ENCODE results near the gene SAPCD2. TPM values are rescaled to one million over a fixed set of nuclear protein-coding genes. Genes with fewer than 3 reads are reported as not detected.
A peak's percentile ranks its signal among the peaks of the same experiment; 100 is the strongest.

SAPCD2 gene
- total RNA-seq, 1 donor from 2014 or later: 2.7 TPM

- no peak for DNase-seq (ENCODE audit: extremely low spot score in 2 of 2)
- H3K9me3 ChIP-seq: no peaks in the 10 kb centered on the region
- intact Hi-C loops (cut with DNase I): no loop called here
- no peaks in the 10 kb centered on the region for H3K27me3 ChIP-seq
- peaks cover 47% of the 10 kb centered on the region for H3K4me1 ChIP-seq
- no peak overlapping the region for H3K27ac ChIP-seq
- no peaks in the 10 kb centered on the region for H3K36me3 ChIP-seq
- TF ChIP-seq POLR2AphosphoS5 (IDR thresholded peaks at IDR 0.05; ENCODE audit: insufficient read depth in 1 of 2, low read depth in 1 of 2) (no peak), CTCF (IDR thresholded peaks at IDR 0.05) (no peak), POLR2A (IDR thresholded peaks at IDR 0.05) (no peak)
- H3K4me3 ChIP-seq: no peak overlapping the region
These were observed 39.5 kb downstream of the SAPCD2 start for GRCh38 chr9:137030538-137031527.

DNA sequence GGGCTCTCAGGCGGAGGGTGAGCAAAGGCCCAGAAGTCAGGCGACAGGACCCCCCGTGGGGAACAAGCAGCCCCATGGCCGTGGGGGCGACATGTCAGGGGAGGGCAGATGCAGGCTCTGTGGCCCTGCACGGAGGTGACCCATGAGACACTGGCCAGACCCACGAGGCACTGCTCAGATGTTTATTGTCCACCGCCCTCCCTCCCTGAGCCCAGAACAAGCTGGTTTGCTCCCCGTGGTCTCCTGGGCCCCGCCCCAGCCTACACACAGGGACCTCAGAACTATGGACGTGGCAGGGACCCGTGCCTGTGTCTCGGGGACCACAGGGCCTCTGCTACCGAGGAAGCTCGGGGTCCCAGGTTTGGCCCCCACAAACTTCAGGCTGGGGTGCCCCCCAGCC is 40.4 kb downstream of the SAPCD2 start:
- TF ChIP-seq POLR2A (IDR thresholded peaks at IDR 0.05) (no peak), CTCF (IDR thresholded peaks at IDR 0.05) (no peak), POLR2AphosphoS5 (IDR thresholded peaks at IDR 0.05; ENCODE audit: insufficient read depth in 1 of 2, low read depth in 1 of 2) (no peak)
- intact Hi-C loops (cut with DNase I): no loop called here
- Histone ChIP-seq H3K27ac (no peak overlapping the region), H3K4me1 (peaks cover 47% of the 10 kb centered on the region), H3K36me3 (no peaks in the 10 kb centered on the region), H3K4me3 (no peak overlapping the region), H3K9me3 (no peaks in the 10 kb centered on the region), H3K27me3 (no peaks in the 10 kb centered on the region)
- DNase-seq (ENCODE audit: extremely low spot score in 2 of 2): no peak

DNA sequence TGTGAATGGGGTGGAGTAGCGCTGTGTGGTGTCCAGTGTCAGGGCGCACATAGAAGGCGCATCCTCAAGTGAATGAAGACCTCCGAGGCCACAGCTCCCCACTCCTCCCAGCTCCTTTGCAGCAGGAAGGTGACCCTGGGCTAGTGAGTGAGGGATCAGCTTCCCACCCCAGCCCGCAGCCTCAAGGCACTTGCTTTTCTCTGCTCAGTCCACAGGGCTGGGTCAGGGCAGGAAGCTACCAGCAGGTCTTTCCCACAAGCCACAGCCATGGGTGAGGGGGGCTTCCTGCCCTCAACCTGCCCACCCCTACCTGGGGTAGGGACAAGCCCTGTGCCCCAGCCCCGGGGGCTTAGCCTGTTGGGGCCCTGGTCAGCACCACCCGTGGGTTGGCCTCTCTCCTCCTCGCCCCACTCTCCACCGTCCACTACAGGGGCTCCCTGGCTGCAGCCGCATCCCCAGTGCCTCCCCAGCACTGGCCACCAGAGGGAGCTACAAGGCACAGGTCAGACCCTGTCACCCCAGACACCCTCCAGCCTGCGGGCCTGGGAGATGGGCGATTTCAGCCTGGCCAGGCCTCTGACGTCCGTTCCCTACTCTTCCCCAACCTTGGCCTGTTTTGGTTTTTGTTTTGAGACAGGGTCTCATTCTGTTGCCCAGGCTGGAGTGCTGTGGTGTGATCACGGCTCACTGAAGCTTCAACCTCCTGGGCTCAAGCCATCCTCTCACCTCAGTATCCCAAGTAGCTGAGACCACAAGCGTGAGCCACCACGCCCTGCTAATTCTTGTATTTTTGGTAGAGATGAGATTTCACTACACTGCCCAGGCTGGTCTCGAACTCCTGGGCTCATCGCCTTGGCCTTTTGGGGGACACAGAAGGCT is 41.1 kb downstream of the SAPCD2 start:
- Histone ChIP-seq H3K4me1 (peaks cover 40% of the 10 kb centered on the region), H3K36me3 (no peaks in the 10 kb centered on the region), H3K9me3 (no peaks in the 10 kb centered on the region), H3K27ac (peak overlapping the region; percentile 77), H3K4me3 (peak overlapping the region; percentile 67 to 76), H3K27me3 (no peaks in the 10 kb centered on the region)
- intact Hi-C loops (cut with DNase I): loop anchor here (2.0 to 5.0 kb wide), 2 partner anchors 87 to 238 kb away; partner anchors contain the start of genes FBXW5 and TMEM141
- TF ChIP-seq POLR2A (IDR thresholded peaks at IDR 0.05) (no peak), CTCF (IDR thresholded peaks at IDR 0.05) (peak; percentile 69 to 75 (median 75))
- DNase-seq (ENCODE audit: extremely low spot score in 2 of 2): no peak

DNA sequence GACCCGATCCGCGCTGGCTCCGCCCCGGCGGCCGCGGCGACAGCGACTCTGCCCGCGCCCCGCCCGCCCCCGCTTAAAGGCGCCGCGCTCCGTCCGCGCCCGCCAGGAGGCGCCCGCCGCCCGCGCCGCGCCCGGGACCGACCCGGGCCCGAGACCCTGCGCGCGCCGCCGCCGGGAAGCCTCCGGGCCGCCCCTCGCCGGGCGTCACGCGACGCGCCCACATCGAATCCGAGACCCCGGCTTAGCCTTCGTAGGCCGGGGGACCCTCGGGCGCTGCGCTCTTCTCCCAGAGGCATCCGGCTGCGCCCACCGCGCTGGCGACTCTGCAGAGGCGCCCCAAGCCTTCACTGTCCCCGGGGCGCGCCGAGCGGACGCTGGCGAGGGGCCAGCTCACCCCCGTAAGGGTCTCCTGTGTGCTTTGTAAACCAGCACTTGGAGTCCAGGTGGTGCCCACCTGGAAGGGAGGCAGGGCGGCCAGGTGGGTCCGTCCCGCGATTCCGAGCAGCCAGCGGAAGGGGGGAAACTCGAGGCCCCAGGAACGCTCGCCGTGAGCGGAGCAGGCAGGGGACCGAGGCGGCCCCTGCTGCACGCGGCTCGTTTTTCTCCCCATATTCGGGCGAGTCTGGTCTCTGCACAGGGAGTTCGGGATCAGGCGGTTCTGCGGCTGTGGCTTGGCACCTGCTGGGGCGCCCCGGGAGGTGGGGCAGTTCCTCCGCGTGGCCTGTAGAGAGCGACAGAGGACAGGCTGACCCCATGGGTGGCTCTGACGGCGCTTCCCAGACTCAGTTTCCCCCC is 41.9 kb downstream of the SAPCD2 start:
- peak in 1 of 2 donors; percentile 26 for TF ChIP-seq POLR2AphosphoS5 (IDR thresholded peaks at IDR 0.05; ENCODE audit: insufficient read depth in 1 of 2, low read depth in 1 of 2)
- TF ChIP-seq POLR2A (IDR thresholded peaks at IDR 0.05): no peak
- TF ChIP-seq CTCF (IDR thresholded peaks at IDR 0.05): peak in 2 of 3 experiments; percentile 2 to 23
- Histone ChIP-seq H3K4me3 (peak overlapping the region; percentile 67 to 76), H3K27ac (peak overlapping the region; percentile 77), H3K9me3 (no peaks in the 10 kb centered on the region), H3K27me3 (no peaks in the 10 kb centered on the region), H3K4me1 (peaks cover 40% of the 10 kb centered on the region), H3K36me3 (no peaks in the 10 kb centered on the region)
- intact Hi-C loops (cut with DNase I): loop anchor here (2.0 to 5.0 kb wide), 2 partner anchors 86 to 238 kb away; partner anchors contain the start of genes FBXW5 and TMEM141
- DNase-seq (ENCODE audit: extremely low spot score in 2 of 2): no peak
